Testis (tissue), 3 donors: ENCODE results near the gene RPS21. TPM values are rescaled to one million over a fixed set of nuclear protein-coding genes. Genes with fewer than 3 reads are reported as not detected.

Experiments used
- DNase-seq: peaks from one replicate; pipeline ENCODE4 v3.0.0-alpha.2; 2019
- H3K27ac ChIP-seq, 2 donors: fragments of 200-600 bp; sonication (generic); one replicate each; pipeline ENCODE4 v1.5.1; 2019
- H3K27me3 ChIP-seq: fragments of 200-600 bp; sonication (generic); one replicate; pipeline ENCODE4 v1.5.1; 2019
- H3K36me3 ChIP-seq: fragments of 200-600 bp; sonication (generic); one replicate; pipeline ENCODE4 v1.5.1; 2017; ENCODE audit warnings: low read depth; ENCODE audit errors: missing control alignments
- H3K4me1 ChIP-seq: fragments of 200-600 bp; sonication (generic); one replicate; pipeline ENCODE4 v1.5.1; 2019
- H3K4me3 ChIP-seq, 2 donors: fragments of 200-600 bp; sonication (generic); one replicate each; pipeline ENCODE4 v1.5.1; 2017 to 2019
- H3K9me3 ChIP-seq: fragments of 200-600 bp; sonication (generic); one replicate; pipeline ENCODE4 v1.5.1; 2017
- CTCF ChIP-seq, 3 experiments: fragments of 450-650 bp in 2 of 3; fragments of 200-600 bp in 1 of 3; sonication (generic) in 1 of 3; IDR thresholded peaks; one replicate each; pipeline ENCODE4 v1.5.1; 2016 to 2019; ENCODE audit warnings: antibody characterized with exemption in 3 of 3, mild to moderate bottlenecking in 2 of 3, moderate library complexity in 1 of 3
- POLR2A ChIP-seq: fragments of 450-650 bp; IDR thresholded peaks from one replicate; pipeline ENCODE4 v1.6.1; 2017; ENCODE audit warnings: antibody characterized with exemption, mild to moderate bottlenecking, moderate library complexity
- WGBS, 2 donors: methylation state at CpG; one replicate each; pipeline ENCODE4 v1.1.5; 2018; 5-methylcytosine and 5-hydroxymethylcytosine counted together
- intact Hi-C: fragments of 100-400 bp; cut with DNase I; formaldehyde crosslinking; loops from one replicate; pipeline ENCODE4 v1.15.1; 2023; ENCODE audit warnings: low total_unique reads
- polyA plus RNA-seq: library from polyadenylated mRNA; stranded (reverse); fragments of 350-450 nt; fragmentation: Illumina TruSeq; extraction: RNeasy Lipid Tissue Mini Kit (QIAGEN cat#74804); gene quantifications from one replicate; pipeline ENCODE4 v1.2.3, GENCODE V29; 2014; ENCODE audit warnings: low read depth, low replicate concordance; ENCODE audit not compliant: insufficient read depth
- total RNA-seq, 2 donors: library from RNA; depleted of rRNA; stranded (reverse); fragments of >200 nt; gene quantifications; one replicate each; pipeline ENCODE4 v1.2.3, GENCODE V29; 2016

RPS21 gene
- total and polyA plus RNA-seq, 3 donors from 2014 or later = 548 to 1,387 (median 1,052) TPM

DNA sequence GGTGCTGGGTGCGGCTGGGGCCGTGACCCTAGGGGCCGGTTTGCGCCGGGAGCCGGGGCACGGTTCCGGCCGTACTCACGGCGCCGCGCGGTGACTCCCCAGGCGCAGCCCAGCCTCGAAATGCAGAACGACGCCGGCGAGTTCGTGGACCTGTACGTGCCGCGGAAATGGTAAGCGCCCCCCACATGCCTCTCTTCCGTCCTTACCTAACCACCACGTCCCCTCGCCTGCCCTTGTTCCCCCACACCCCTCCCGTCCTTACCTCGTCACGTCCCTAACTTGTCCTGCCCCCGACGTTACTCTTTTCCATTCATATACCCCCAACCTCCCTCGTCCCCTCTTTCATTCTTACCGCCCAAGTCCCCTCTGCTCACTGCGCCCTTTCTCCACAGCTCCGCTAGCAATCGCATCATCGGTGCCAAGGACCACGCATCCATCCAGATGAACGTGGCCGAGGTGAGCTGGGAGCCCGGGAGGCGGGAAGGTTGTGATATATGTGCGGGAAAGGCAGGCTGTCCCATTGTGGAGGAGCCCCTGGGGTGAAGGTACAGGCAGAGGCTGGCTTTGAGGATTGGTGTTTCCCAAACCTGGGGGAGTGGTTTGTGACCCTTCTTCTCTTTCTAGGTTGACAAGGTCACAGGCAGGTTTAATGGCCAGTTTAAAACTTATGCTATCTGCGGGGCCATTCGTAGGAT lies 463 bp downstream of the RPS21 start:
- no peaks in the 10 kb centered on the region for H3K36me3 ChIP-seq
- peaks cover 33% of the 10 kb centered on the region for H3K4me1 ChIP-seq
- H3K4me3 ChIP-seq = peak overlapping the region; percentile 85 to 95
- intact Hi-C loops = no loop called here
- H3K9me3 ChIP-seq = no peaks in the 10 kb centered on the region
- H3K27ac ChIP-seq = peak overlapping the region; percentile 82 to 90
- DNase-seq = no peak
- WGBS, 2 donors = 1 to 2% methylated on average over 38 to 41 of the region's 47 CpGs
- no peak for TF ChIP-seq CTCF (IDR thresholded peaks at IDR 0.05)
- TF ChIP-seq POLR2A = no peak
- H3K27me3 ChIP-seq = no peaks in the 10 kb centered on the region

GRCh38 chr20:62387933-62388635 lies 1.2 kb downstream of the RPS21 start:
- Histone ChIP-seq H3K4me1 (peaks cover 30% of the 10 kb centered on the region), H3K9me3 (no peaks in the 10 kb centered on the region), H3K27me3 (no peaks in the 10 kb centered on the region), H3K4me3 (peak overlapping the region; percentile 85 to 95), H3K27ac (peak overlapping the region in 1 of 2 donors; percentile 90), H3K36me3 (no peaks in the 10 kb centered on the region)
- 38 to 53% methylated on average over 13 to 20 of the region's 20 CpGs for WGBS, 2 donors
- intact Hi-C loops = no loop called here
- DNase-seq = no peak
- TF ChIP-seq POLR2A (no peak), CTCF (IDR thresholded peaks at IDR 0.05) (no peak)

DNA sequence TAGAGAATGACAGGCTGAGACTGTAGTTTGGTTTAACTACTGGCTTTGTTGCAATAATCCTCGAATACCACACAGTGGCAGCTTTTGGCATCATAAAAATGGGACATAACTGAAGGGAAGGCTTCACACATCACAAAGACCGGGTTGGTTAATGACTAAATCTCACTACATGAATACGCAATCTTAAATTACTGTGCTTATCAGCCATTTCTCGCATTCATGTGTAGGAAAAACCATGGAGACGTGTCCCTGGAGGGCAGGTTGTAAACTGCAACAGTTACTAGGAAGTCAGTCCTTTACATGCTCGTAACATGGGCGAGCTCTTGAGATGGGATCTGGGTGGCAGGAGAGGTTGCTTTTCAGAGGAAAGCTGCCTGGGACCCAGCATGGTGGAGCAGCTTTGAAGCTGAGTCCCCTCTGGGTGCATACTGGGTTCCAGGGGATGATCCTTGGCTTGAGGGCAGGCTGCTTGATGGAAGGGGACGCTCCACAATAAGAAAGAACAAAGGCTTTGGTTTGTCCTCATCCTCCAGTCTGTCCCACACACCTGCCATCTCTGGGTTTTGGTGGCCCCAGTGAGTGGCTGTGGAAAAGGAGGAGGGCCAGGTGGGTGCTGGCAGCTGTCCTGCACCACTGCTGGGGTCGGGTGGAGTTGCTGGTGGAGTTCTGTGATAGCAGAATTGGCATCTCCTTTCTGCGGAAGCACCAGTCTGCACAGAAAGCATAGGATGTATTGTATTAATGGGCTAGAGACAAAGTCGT lies 2.1 kb downstream of the RPS21 start:
- peaks cover 30% of the 10 kb centered on the region for H3K4me1 ChIP-seq
- H3K4me3 ChIP-seq = no peak overlapping the region
- intact Hi-C loops = no loop called here
- H3K27me3 ChIP-seq = no peaks in the 10 kb centered on the region
- DNase-seq = no peak
- H3K27ac ChIP-seq = no peak overlapping the region
- H3K36me3 ChIP-seq = no peaks in the 10 kb centered on the region
- H3K9me3 ChIP-seq = no peaks in the 10 kb centered on the region
- 69 to 78% methylated on average over 11 of the region's 11 CpGs for WGBS, 2 donors
- TF ChIP-seq POLR2A (no peak), CTCF (IDR thresholded peaks at IDR 0.05) (no peak)

DNA sequence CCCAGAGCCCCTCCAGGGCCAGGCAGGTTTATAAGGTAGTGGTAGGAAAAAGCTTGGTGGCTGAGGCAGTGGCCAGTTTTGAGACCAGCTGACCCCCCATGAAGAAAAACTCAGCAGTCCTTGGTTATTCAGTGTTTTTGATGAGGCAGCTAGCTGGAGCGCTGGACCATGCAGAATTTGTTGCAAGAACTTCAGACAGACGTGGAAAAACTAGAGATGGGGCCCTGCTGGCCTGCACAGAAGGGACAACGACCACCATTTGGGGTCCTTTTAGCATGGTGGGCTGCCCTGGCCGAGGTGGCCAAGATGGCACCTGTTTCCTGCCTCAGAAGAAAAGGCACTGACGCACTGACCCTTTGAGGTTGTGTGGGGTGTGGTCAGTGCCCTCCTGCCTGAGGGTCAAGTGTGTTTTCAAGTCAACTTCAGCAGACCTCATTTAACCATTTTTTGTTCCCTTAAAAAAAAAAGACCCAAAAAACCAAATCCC lies 2.7 kb downstream of the RPS21 start:
- no peaks in the 10 kb centered on the region for H3K36me3 ChIP-seq

More for the DNA sequence above, 2.7 kb downstream of the RPS21 start:
- TF ChIP-seq CTCF (IDR thresholded peaks at IDR 0.05) = no peak
- TF ChIP-seq POLR2A = no peak
- WGBS, 2 donors = 67 to 91% methylated on average over 5 of the region's 5 CpGs
- Histone ChIP-seq H3K4me1 (peaks cover 30% of the 10 kb centered on the region), H3K4me3 (no peak overlapping the region), H3K27ac (no peak overlapping the region), H3K9me3 (no peaks in the 10 kb centered on the region), H3K27me3 (no peaks in the 10 kb centered on the region)
- intact Hi-C loops = no loop called here
- no peak for DNase-seq
